ENCODE results near the gene DST. TPM values are rescaled to one million over a fixed set of nuclear protein-coding genes. Genes with fewer than 3 reads are reported as not detected.

Gene DST
- polyA plus RNA-seq, 3 donors: 1.1 to 7.4 (median 3.2) TPM

- Histone ChIP-seq H3K4me2 (replicated peaks; ENCODE audit: extremely low read depth, low read length, poor library complexity, severe bottlenecking) (no peak overlapping the region), H3K27ac (ENCODE audit: low read depth in 1 of 2, low read length in 2 of 2) (no peak overlapping the region), H3K4me3 (replicated peaks in 1 of 3; ENCODE audit: low read depth in 2 of 3, low read length in 3 of 3) (no peak overlapping the region), H3K9ac (ENCODE audit: insufficient read depth, low read length, poor library complexity, severe bottlenecking) (no peak overlapping the region), H3K4me1 (ENCODE audit: control insufficient read depth in 1 of 2, insufficient read depth in 2 of 2, low read length in 2 of 2) (no peaks in the 10 kb centered on the region), H4K20me1 (ENCODE audit: insufficient read depth, low read length) (no peaks in the 10 kb centered on the region), H3K9me3 (replicated peaks in 1 of 2; ENCODE audit: control insufficient read depth in 1 of 2, insufficient read depth in 1 of 2, low read length in 2 of 2) (no peaks in the 10 kb centered on the region), H3K79me2 (ENCODE audit: insufficient read depth, low read length) (no peaks in the 10 kb centered on the region), H2AFZ (ENCODE audit: insufficient read depth, low read depth, low read length, poor library complexity, severe bottlenecking) (no peak overlapping the region), H3K36me3 (replicated peaks in 1 of 2; ENCODE audit: control insufficient read depth in 1 of 2, insufficient read depth in 2 of 2, low read length in 2 of 2) (peaks cover 36 to 54% of the 10 kb centered on the region in 2 donors), H3K27me3 (ENCODE audit: control insufficient read depth in 2 of 2, insufficient read depth in 2 of 2, low read length in 2 of 2) (no peaks in the 10 kb centered on the region)
- no peak for TF ChIP-seq CTCF (IDR thresholded peaks at IDR 0.05)
- H3K4me3 Mint-ChIP-seq: no peak overlapping the region
- H3K36me3 Mint-ChIP-seq: peaks cover 48 to 62% of the 10 kb centered on the region in 2 donors
- no peaks in the 10 kb centered on the region for H3K27me3 Mint-ChIP-seq (ENCODE audit: low read depth in 3 of 3)
- no CpG with 5 or more reads among the region's 1 CpG for WGBS (ENCODE audit: insufficient coverage)
- peaks cover 0 to 2% (median 0%) of the 10 kb centered on the region in 7 donors for H3K9me3 Mint-ChIP-seq
- no peak overlapping the region for H3K27ac Mint-ChIP-seq
- H3K4me1 Mint-ChIP-seq: no peaks in the 10 kb centered on the region
- intact Hi-C loops (cut with micrococcal nuclease): no loop called here
- no peak for DNase-seq
Observed at GRCh38 chr6:56474532-56474931, 168.2 kb downstream of the DST start.

GRCh38 chr6:56463443-56463842 is 179.2 kb downstream of the DST start:
- Histone ChIP-seq H3K27ac (ENCODE audit: low read depth in 1 of 2, low read length in 2 of 2) (no peak overlapping the region), H2AFZ (ENCODE audit: insufficient read depth, low read depth, low read length, poor library complexity, severe bottlenecking) (no peak overlapping the region), H3K79me2 (ENCODE audit: insufficient read depth, low read length) (no peaks in the 10 kb centered on the region), H3K9ac (ENCODE audit: insufficient read depth, low read length, poor library complexity, severe bottlenecking) (no peak overlapping the region), H3K4me3 (replicated peaks in 1 of 3; ENCODE audit: low read depth in 2 of 3, low read length in 3 of 3) (no peak overlapping the region), H3K27me3 (ENCODE audit: control insufficient read depth in 2 of 2, insufficient read depth in 2 of 2, low read length in 2 of 2) (no peaks in the 10 kb centered on the region), H3K9me3 (replicated peaks in 1 of 2; ENCODE audit: control insufficient read depth in 1 of 2, insufficient read depth in 1 of 2, low read length in 2 of 2) (no peaks in the 10 kb centered on the region), H4K20me1 (ENCODE audit: insufficient read depth, low read length) (no peaks in the 10 kb centered on the region), H3K4me1 (ENCODE audit: control insufficient read depth in 1 of 2, insufficient read depth in 2 of 2, low read length in 2 of 2) (no peaks in the 10 kb centered on the region), H3K36me3 (replicated peaks in 1 of 2; ENCODE audit: control insufficient read depth in 1 of 2, insufficient read depth in 2 of 2, low read length in 2 of 2) (peaks cover 45 to 54% of the 10 kb centered on the region in 2 donors), H3K4me2 (replicated peaks; ENCODE audit: extremely low read depth, low read length, poor library complexity, severe bottlenecking) (no peak overlapping the region)
- Mint-ChIP-seq H3K4me3 (no peak overlapping the region), H3K9me3 (no peaks in the 10 kb centered on the region), H3K27ac (no peak overlapping the region), H3K4me1 (no peaks in the 10 kb centered on the region), H3K27me3 (ENCODE audit: low read depth in 3 of 3) (no peaks in the 10 kb centered on the region), H3K36me3 (peaks cover 41 to 46% of the 10 kb centered on the region in 2 donors)
- intact Hi-C loops (cut with micrococcal nuclease): no loop called here
- no peak for DNase-seq
- WGBS (ENCODE audit: insufficient coverage): 100% methylated on average over 3 of the region's 13 CpGs
- TF ChIP-seq CTCF (IDR thresholded peaks at IDR 0.05): no peak

Measured in CD14-positive monocyte (primary cell).